AG20443 (cell line): ENCODE data around the gene IL10RA.

Source experiments
- DNase-seq: peaks from one replicate; pipeline ENCODE4 v3.0.0; 2012; ENCODE audit warnings: low spot score, mixed read lengths

The IL10RA gene

GRCh38 chr11:118046964-118047700, 60.9 kb downstream of the IL10RA start:
- DNase-seq = no peak

GRCh38 chr11:118047749-118048148, 61.6 kb downstream of the IL10RA start:
- no peak for DNase-seq

- no peak for DNase-seq
These were observed 62.5 kb downstream of the IL10RA start for GRCh38 chr11:118048472-118049370.

- no peak for DNase-seq
These were observed 63.6 kb downstream of the IL10RA start for GRCh38 chr11:118049771-118050170.

- no peak for DNase-seq
These were observed 64.2 kb downstream of the IL10RA start for GRCh38 chr11:118050208-118050891.
